GM12878 (cell line): ENCODE results near the gene AEN. TPM values are rescaled to one million over a fixed set of nuclear protein-coding genes. Genes with fewer than 3 reads are reported as not detected.

Source experiments
- BRCA1 ChIP-seq: IDR thresholded peaks from 2 replicates; pipeline ENCODE4 v1.6.1; 2011; ENCODE audit warnings: low read depth, low read length, improper control_type of control experiment
- E4F1 ChIP-seq: fragments of 450-650 bp; IDR thresholded peaks from 2 replicates; pipeline ENCODE4 v1.6.1; 2018; ENCODE audit warnings: borderline replicate concordance, mild to moderate bottlenecking; ENCODE audit not compliant: partially characterized antibody
- EZH2 ChIP-seq: IDR thresholded peaks from 2 replicates; pipeline ENCODE4 v1.6.1; 2012; ENCODE audit warnings: low read depth, mild to moderate bottlenecking, control low read depth, inconsistent platforms, low read length, borderline replicate concordance; ENCODE audit not compliant: control insufficient read depth
- RBBP5 ChIP-seq: fragments of 200-600 bp; sonication (generic); conservative IDR thresholded peaks from 2 replicates; pipeline ENCODE4 v1.6.1; 2016
- REST ChIP-seq: IDR thresholded peaks from 2 replicates; pipeline ENCODE4 v1.6.1; 2012; ENCODE audit warnings: mild to moderate bottlenecking, low read depth, low read length
- SPI1 ChIP-seq: IDR thresholded peaks from 2 replicates; pipeline ENCODE4 v1.6.1; 2011; ENCODE audit warnings: low read depth, mild to moderate bottlenecking, low read length, moderate library complexity, borderline replicate concordance; ENCODE audit not compliant: insufficient read depth
- SUZ12 ChIP-seq: fragments of 200-600 bp; sonication (generic); IDR thresholded peaks from one replicate; pipeline ENCODE4 v1.6.1; 2018; ENCODE audit warnings: antibody characterized with exemption, mild to moderate bottlenecking; ENCODE audit not compliant: unreplicated experiment
- polyA plus RNA-seq, 11 experiments: library from polyadenylated mRNA; depleted of rRNA in 4 of 11; unstranded in 6 of 11; stranded (reverse) in 5 of 11; fragments of >200 nt; fragmentation: Nextera tagmentation in 4 of 11; fragmentation: Illumina TruSeq in 1 of 11; extraction: Ambion mirVana in 4 of 11; extraction: Trizol in 1 of 11; gene quantifications; 1 replicate in 1 of 11; 2 replicates in 10 of 11; pipeline versions ENCODE4 v1.2.1 to v1.2.3, GENCODE V29; 2011 to 2016; ENCODE audit warnings: inconsistent platforms in 2 of 11, missing spikeins in 2 of 11, low read depth in 1 of 11
- total RNA-seq, 4 experiments: library from RNA; depleted of rRNA in 3 of 4; stranded (reverse); fragments of >200 nt in 3 of 4; fragmentation: Illumina TruSeq in 1 of 4; extraction: Trizol in 1 of 4; gene quantifications; 2 replicates each; pipeline versions ENCODE4 v1.2.1 to v1.2.3, GENCODE V29; 2013 to 2021

The AEN gene
- total and polyA plus RNA-seq, 10 of the 15 experiments (the other 5 are each of a cell fraction or from before 2014, with no cell fraction given) = 11.7 to 81.2 (median 53.7) TPM

GRCh38 chr15:88651136-88651732 lies 30.1 kb downstream of the AEN start (continued):
- no peak for TF ChIP-seq EZH2
- no peak for TF ChIP-seq SPI1
- TF ChIP-seq REST = no peak
- TF ChIP-seq BRCA1 = no peak
- no peak for TF ChIP-seq SUZ12
- TF ChIP-seq RBBP5 = no peak
- TF ChIP-seq E4F1 = no peak
